NK-92 (cell line): ENCODE data around the gene RPS25.
"Not testable (repeated sequence)": the region's sequence is repeated elsewhere in the genome, so short reads cannot be mapped to it uniquely, and the experiment has no call there.

ENCODE experiments used
- DNase-seq: peaks from one replicate; lab custom pipeline; 2025; ENCODE audit not compliant: unreplicated experiment; lab: John Stamatoyannopoulos, UW

RPS25 gene

DNA sequence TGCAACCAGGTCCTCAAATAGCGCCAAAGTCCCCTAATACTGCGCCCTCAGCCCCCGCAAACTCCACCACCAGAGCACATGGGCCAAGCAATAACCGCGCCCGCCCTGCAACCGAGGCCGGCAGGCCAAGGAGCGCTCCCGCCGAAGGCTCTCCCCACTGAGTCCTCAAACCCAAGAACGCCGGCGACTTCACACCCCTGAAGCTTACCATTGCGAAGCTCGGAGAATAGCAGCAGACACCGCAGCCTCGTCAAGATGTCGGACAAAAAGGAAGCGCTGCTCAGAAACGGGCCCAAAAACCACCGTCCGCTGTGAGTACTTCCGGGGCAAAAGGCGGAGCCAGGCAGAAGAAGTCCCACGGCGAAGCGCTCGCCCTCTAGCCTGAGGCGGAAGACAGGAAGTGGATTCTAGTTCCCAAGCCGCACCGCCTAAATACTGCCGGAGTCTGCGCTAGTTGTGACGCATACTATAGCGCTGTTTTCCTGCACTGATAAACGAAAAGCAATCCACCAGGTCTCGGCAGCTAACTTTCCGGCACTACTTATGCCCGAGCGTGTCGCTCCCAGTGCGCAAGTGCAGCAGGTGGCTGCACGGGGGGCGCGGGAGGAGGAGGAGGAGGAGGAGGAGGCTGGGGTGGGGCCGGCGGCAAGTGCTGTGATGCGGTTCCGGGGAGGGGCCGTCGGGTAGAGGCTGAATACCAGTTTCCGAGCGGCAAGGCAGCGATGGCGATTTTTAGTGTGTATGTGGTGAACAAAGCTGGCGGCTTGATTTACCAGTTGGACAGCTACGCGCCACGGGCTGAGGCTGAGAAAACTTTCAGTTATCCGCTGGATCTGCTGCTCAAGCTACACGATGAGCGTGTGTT lies at the start of gene RPS25, which contains the start of gene TRAPPC4:
Gene RPS25, minus strand, starts transcription at position 270 of the 865 bp plus-strand sequence. Its CDS starts 59 bp downstream, at position 211.
Gene TRAPPC4, plus strand, starts transcription at position 693 of the 865 bp plus-strand sequence. Its CDS starts 30 bp downstream, at position 723.
- DNase-seq, result peak; percentile 88

DNA sequence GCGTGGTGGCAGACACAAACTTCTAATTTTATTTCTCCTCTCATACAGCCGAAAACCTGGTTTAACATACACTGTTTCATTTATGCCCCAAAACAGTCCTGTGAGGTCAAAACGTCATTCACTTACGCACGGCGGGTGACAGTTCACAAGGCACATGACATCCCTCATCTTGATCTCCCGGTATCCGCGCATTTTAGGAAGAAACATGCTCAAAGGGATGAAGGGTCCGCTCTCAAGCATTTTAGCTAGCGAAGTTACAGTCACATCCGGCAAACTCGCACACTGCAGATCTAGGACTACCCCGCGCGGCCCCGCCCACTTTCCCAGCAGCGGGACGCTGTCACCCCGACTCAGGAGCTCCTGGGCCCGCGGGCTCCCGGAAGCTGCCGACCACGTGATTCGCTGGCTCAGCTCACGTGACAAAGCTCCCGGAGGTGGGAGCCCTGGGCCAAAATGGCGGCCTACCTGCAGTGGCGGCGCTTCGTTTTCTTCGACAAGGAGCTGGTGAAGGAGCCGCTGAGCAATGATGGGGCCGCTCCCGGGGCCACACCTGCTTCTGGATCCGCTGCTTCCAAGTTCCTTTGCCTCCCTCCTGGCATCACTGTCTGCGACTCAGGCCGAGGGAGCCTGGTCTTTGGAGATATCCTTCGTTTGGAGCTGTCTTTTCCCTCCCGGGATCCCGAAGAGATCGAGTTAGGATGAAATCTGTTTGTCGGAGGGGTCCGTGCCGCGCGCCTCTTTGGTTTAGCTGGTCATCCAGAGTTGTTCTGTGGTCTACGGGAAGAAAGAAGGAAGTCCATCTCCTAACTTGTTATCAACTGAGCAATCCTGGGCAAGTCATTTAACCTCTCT lies 49.5 kb upstream of the RPS25 start, which contains the start of gene VPS11:
Gene VPS11, plus strand, starts transcription at position 448 of the 852 bp plus-strand sequence. Its CDS starts 6 bp downstream, at position 454.
- peak; percentile 87 for DNase-seq

DNA sequence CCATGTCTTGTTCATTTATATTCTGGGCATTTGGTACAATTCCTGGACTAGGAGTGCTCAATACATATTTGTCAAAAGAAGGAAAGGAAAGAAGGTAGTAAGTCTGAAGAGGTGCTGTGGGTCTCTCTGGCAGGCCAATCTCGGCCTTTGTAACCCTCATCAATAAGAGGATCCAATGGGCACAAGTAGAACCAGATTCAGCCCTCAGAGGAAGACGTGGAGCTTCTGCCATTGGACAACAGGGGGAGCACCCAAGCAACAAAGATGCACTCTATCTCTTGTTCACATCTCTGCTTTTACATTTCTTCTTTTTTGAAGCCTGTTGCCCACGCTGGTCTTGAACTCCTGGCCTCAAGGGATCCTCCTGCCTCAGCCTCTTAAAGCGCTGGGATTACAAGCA lies 47.2 kb upstream of the RPS25 start:
- DNase-seq, result no peak

DNA sequence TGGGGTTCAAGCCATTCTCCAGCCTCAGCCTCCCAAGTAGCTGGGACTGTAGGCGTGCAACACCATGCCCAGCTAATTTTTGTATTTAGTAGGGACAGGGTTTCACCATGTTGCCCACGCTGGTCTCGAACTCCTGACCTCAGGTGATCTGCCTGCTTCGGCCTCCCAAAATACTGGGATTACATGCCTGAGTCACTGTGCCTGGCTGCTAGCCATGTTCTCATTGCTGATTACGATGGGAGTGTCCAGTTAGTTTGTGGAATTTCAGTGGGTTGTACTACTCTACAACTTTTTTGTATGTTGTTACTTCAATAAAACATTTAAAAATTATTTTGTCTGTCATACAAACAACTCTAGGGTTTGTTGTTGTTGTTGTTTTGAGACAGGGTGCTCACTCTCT lies 44.6 kb upstream of the RPS25 start:
- no peak for DNase-seq

DNA sequence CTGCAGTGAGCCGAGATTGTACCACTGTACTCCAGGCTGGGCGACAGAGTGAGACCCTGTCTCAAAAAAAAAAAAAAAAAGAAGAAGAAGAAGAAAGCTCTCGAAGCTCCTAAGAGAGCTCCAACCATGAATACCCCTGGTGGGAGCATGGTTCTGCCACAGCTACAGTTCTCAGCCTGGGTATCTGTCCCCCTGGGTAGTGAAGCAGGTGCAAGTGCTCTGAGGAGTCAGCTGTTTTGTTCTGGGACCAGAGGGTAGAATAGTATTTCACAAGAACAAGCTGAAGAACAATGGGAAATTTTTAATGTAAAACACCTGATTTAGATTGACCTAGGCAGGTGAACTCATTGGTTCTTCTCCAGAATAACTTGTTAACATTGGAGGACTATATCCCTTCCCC lies 43.1 kb upstream of the RPS25 start:
- no peak for DNase-seq

DNA sequence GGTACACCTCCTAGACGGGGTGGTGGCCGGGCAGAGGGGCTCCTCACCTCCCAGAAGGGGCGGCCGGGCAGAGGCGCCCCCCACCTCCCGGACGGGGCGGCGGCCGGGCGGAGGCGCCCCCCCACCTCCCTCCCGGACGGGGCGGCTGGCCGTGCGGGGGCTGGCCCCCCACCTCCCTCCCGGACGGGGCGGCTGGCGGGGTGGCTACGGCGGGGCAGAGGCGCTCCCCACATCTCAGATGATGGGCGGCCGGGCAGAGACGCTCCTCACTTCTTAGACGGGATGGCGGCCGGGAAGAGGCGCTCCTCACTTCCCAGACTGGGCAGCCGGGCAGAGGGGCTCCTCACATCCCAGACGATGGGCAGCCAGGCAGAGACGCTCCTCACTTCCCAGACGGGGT lies 41.0 kb upstream of the RPS25 start:
- not testable (repeated sequence) for DNase-seq

DNA sequence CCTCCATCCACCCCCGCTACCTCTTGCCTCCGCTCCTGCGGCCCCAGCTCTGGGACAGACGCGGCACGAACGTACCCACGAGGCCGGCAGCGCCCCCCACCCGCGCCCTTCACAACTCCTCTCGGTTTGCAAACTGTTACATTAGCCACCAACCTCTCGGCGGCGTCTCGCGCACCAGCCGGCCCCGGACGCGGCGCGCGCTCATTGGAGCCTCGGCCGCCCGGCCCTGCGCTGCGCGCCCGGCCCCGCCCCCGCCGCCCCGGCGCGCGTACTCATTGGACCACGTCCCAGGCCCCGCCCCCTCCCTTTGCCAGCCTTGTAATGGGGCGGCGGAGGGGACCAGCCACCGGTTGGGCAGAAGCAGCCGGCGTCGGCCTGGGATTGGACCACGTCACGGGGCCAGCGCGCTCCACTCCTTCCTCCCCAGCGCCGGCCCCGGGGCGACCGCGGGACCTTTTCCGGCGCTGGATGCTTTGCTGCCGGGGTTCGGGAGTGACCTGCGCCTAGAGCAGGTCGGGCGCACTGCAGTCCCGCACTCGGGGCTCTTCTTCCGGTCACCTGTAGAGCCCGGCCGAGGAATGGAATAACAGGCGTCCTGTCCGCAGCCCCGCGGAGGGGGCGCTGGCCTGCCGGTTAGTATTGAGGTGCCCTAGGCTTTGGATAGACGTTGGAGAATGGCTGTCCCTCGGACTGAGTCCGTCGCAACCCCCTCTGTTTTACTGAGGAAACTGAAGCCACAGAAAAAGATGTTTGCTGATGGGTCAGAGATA lies 39.0 kb upstream of the RPS25 start, which contains the start of gene HYOU1:
Gene HYOU1, minus strand, starts transcription at position 206 of the 770 bp plus-strand sequence. CDS start 1,045 bp downstream, outside the sequence.
- peak; percentile 76 for DNase-seq

DNA sequence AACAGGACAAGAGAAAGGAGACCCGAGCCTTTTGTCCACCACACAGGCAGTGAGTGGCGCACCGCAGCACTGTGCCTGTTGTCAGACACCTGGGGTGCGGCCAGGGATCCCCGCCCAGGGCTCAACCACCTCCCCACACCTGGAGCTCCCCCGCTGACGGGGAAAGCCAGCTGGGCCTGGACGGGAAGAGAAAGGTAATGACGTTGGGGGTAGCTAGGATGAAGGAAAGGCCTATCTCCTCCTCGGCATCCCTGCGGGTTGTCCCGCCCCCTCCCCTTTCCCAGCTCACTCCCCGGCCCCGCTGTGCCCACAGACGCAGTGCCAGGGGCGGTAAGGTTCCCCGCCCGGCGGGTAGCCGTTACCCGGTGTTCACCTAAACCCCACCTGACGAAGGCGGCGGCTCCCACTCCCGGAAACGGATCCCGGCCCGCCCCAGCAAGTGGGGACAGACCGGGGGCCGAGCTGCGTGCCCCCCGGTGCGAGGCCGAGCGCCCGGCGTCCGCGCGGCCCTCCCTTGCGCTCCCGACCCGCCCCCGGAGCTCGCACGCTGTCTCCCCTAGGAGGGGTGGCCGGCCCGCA lies 38.4 kb upstream of the RPS25 start:
- DNase-seq, result no peak

DNA sequence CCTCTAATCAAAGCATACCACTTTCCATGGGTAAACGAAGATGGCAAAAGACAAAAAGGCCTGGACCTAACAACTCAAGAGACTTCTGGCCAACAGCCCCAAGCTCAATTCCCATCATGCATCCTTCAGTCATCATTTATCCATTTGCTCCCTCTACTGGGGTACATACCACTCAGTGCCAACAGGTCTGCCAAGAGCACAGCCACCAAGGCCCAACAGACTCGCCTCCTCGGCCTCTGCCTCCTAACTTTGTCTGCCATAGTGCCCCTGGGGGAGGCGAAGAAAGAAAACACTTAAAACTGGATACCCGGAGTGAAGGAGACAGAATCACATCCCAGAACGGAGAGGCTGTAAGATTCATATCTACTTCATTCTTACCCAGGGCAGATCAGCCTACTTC lies 37.8 kb upstream of the RPS25 start:
- DNase-seq, result no peak

DNA sequence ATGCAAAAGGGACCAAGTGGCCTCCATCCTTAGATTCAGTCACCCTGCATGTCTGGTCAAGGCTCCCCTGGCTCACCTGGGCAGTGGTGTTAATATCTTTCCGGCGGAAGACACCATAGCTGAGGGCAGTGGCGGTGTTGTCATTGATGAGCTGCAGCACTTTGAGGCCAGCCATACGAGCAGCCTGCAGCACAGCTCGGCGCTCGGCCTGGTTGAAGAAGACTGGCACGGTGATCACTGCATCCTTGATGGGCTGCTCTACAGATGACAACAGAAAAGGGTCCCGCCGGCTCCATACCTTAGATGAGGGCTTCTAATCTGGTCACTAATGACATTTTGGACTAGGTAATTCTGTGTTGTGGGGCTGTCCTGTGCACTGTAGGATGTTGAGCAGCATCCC lies 36.3 kb upstream of the RPS25 start:
- DNase-seq, result no peak

DNA sequence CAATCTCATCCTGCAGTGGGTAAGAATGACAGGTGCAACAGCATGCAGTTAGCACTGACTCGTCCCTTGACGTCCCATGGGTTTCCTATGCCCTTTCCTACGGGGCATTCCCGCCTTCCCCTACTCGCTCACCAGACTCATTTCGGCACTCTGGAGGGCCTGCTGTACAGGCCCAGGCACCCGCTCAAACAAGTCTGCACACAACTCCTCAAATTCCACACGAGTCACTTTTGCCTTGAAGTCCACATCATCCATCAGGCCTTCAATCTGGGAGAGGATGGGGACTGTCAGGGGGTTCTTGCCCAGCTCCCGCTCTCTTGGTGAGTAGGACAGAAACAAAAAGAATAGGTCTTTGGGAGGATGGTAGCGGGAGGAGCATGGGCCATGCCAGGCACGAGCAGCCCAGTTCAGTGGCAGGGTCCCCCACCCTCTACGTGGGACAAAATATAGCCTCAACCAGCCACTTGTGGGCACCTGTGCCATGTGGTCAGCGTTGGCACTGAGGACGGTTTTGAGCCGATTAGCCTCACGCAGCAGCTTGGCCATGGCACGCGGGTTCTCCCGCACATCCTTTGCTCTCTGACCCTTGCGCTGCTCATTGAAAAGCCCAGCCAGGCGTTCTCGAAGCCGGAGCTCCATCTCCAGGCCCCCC lies 34.1 kb upstream of the RPS25 start:
- DNase-seq, result no peak

DNA sequence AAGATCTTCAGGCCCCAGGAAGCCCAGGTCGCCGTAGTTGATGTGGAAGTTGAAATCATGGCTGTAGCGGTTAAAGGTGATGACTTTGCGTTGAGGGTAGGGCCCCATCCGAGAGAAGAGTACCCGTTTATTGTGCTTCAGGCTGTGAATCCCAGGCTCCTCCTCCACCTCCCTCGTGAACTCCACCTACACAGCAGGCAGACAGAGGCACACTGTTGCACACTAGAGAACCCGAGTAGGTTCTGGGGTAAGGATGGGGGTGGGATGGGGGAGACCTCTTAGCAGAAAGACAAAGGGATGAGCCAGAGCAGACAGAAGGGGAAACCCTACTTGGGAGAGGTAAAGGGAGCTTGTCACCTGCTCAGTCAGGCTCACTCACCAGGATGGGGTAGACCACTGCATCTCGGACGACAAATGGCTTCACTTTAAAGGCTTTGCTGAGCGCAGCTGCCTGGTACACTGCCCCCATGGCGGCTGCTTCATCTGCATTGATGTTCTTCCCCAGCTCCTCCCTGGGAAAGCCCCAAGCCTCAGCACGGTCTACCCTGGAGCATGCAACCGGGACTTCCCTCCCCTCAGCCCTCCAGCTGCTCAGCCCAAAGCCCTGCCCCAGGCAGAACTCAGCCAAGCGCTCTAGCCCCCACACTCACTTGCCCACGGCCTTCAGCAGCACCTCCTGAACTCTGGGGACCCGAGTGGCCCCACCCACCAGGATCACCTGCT lies 33.5 kb upstream of the RPS25 start:
- no peak for DNase-seq

DNA sequence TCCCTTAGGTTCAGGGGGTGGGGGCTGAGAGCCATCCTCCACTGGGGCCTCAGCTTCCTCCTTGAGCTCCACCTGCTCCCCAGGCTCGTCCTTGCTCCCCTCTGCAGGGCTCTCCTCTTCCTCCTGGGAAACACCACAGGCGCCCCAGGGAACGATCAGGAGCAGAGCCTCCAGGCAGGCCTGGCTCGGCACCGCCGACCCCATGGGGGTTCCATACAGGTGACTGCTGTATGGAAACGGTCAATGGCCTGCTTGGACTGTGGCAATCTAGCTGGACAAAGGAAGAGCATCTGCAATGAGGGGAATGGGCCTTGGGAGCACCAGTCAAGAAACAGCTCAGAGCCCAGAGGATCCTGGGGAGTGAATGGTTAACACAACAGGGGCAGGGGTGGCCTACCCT lies 30.9 kb upstream of the RPS25 start:
- DNase-seq, result no peak

DNA sequence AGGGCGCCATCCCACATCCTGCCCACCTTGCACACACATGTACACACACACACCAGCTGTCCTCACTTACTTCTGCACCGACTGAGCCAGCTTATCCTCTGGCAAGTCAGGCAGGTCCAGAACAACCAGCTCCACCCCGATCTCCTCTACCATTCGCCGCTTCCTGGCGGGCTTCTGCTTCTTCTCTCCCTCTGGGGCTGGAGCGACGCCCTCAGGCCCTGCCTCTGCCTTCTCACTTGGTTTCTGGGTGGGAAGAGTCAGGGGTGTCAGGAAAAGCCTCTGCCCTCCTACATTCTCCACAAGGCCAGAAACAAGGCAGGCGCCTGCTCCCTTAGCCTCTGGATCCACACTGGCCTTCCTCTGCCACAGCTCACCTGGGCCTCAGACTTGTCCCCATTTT lies 30.5 kb upstream of the RPS25 start:
- DNase-seq, result no peak

DNA sequence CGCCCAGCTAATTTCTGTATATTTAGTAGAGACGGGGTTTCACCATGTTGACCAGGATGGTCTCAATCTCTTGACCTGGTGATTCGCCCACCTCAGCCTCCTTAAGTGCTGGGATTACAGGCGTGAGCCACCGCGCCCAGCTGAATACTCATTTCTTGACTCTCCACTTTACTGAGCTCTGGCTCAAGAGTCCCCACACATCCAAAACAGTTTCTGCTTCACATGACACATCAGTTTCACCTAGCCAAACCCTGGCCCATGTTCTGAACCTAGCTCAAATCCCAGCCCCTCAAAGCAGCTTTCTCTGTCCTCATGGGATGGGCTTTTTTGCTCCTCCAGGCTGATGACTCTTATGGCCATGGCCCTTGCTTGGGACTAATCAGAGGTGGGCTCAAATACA lies 29.1 kb upstream of the RPS25 start:
- DNase-seq, result no peak

DNA sequence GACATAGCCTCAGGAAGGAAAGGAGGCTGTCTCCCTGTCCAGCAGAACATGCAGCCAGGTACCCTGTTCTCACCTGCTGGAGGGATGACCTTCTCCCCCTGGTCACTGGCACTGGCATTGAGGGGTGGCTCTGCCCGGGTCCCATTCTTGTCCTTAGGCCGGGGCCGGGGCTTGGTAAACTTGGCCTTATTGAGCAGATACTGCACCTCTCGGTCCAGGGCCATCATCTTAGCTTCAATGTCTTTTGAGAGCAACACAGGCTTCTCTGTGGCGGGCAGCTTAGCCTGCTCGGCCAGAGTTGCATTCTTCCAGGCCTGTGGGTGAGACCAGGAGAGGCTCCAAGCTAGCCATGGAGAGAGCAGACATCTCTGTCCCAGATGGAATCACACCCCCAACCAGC lies 28.3 kb upstream of the RPS25 start:
- DNase-seq, result no peak

DNA sequence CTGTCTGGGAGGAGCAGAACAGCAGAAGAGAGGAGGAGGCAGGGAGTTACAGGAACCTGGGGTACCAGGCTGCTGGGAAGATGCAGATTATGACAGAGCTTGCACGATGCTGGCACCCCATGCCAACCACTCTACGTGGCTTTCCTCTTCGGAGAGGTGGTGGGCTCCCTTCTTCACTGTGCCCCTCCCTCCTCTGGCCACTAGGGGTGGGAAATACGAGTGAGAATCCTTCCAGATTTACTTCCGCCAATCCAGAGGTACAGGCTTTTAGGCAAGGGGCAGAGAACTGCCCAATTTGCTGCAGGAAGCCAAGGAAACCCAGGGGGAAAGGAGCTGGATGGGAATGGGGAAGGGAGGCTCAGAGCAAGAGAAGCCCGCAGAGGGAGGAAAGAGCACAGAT lies 26.6 kb upstream of the RPS25 start:
- DNase-seq, result no peak

DNA sequence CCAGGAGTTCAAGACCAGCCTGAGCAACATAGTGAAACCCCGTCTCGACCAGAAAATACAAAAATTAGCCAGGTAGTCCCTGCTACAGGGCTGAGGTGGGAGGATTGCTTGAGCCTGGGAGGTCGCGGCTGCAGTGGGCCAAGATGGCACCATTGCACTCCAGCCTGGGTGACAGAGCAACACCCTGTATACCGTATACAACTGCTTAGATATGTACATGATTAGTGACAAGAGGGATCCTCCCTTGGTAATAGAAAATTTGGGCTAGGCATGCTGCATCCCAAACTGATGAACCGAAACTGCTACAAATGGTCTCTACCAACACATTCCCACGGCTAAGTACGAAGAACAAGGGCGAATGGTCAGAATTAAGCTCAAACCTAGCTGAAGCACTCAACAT lies 24.8 kb upstream of the RPS25 start:
- no peak for DNase-seq

DNA sequence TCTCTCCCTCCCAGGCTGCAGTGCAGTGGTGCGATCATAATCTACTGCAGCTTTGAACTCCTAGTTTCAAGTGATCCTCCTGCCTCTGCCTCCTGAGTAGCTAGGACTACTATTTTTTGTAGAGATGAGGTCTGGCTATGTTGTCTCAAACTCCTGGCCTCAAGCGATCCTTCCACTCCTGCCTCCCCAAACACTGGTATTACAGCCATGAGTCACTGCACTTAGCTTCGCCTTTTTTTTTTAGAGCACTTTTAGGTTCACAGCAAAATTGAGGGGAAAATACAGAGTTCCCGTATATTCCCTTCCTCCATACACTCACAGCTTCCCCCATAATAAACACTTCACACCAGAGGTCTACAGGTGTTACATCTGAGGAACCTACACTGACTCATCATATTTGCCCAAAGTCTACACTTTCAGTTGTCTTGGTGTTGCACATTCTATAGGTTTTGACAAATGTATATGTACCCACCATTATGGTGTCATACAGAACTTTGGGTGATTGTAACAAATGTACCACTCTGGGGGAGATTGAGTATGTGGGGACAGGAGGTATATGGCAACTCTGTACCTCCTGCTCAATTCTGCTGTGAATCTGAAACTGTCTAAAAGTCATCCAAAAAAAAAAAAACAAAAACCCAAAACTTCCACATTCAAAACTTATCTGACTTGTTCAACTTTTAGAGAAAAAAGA lies 23.8 kb upstream of the RPS25 start:
- DNase-seq, result no peak
